ENCODE data around the gene SORCS1.

DNA sequence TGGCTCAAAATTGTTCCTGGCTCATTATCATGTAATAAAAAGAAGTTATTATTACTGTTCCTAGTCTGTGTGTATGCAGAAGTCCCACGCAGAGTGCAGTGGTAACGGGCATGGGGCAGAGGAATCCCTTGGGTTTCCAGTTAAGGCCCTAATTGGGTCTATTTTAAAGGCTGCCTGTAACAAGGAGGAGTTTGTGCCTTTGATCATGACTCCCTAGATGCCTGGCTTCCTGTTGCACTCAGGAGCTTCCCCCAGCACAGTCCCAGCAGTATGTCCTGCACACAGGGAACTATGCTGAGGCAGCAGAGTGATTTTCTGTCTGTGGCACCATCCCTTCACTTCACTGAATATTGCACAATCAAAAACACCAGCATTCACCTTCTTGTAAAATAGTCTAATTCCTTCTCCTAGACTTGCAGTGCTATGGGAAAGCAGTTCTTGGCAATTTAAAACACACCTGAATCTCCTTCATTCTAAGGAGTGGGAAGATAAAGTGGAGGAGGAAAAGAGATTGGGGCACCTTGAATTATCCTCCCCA lies 22.9 kb downstream of the SORCS1 start:
- TF ChIP-seq, protein P1, sequence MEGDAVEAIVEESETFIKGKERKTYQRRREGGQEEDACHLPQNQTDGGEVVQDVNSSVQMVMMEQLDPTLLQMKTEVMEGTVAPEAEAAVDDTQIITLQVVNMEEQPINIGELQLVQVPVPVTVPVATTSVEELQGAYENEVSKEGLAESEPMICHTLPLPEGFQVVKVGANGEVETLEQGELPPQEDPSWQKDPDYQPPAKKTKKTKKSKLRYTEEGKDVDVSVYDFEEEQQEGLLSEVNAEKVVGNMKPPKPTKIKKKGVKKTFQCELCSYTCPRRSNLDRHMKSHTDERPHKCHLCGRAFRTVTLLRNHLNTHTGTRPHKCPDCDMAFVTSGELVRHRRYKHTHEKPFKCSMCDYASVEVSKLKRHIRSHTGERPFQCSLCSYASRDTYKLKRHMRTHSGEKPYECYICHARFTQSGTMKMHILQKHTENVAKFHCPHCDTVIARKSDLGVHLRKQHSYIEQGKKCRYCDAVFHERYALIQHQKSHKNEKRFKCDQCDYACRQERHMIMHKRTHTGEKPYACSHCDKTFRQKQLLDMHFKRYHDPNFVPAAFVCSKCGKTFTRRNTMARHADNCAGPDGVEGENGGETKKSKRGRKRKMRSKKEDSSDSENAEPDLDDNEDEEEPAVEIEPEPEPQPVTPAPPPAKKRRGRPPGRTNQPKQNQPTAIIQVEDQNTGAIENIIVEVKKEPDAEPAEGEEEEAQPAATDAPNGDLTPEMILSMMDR (IDR thresholded peaks at IDR 0.05; ENCODE audit: insufficient read depth, low read depth, low read length): no peak
- no peak for TF ChIP-seq EZH2 (IDR thresholded peaks at IDR 0.05; ENCODE audit: insufficient read depth, low read length)
